GM19468 (cell line): ENCODE data around the gene RABEP1.
"Not testable (repeated sequence)": the region's sequence is repeated elsewhere in the genome, so short reads cannot be mapped to it uniquely, and the experiment has no call there.

Source experiments
- ATAC-seq: cut with Tn5 transposase; IDR thresholded peaks from one replicate; pipeline ENCODE4 v1.9.1; 2021; ENCODE audit warnings: mild to moderate bottlenecking, moderate library complexity, moderate number of reproducible peaks; ENCODE audit not compliant: unreplicated experiment; ENCODE audit errors: extremely low read depth

Gene RABEP1

GRCh38 chr17:5418858-5419355 is 136.8 kb downstream of the RABEP1 start:
- no peak for ATAC-seq

- ATAC-seq, result peak; percentile 53
These were observed 137.4 kb downstream of the RABEP1 start, which contains the start of gene NUP88 for GRCh38 chr17:5419356-5419958. NUP88 (minus strand) TSS chr17:5419662; CDS start chr17:5419650, 12 bp downstream.

GRCh38 chr17:5419959-5420653 is 138.0 kb downstream of the RABEP1 start, which contains the start of gene RPAIN:
RPAIN (plus strand) TSS chr17:5420182; CDS start chr17:5420211, 29 bp downstream.
- ATAC-seq, result peak; percentile 19

- ATAC-seq, result no peak
These were observed 140.4 kb downstream of the RABEP1 start for GRCh38 chr17:5422505-5422904.

GRCh38 chr17:5424909-5425308 is 142.8 kb downstream of the RABEP1 start:
- ATAC-seq, result no peak

GRCh38 chr17:5425826-5426225 is 143.7 kb downstream of the RABEP1 start:
- ATAC-seq, result no peak

GRCh38 chr17:5429191-5429887 is 147.3 kb downstream of the RABEP1 start:
- ATAC-seq, result no peak

- ATAC-seq, result no peak
These were observed 148.4 kb downstream of the RABEP1 start for GRCh38 chr17:5430413-5430999.

- ATAC-seq, result not testable (repeated sequence)
These were observed 149.2 kb downstream of the RABEP1 start for GRCh38 chr17:5431234-5431633.

- ATAC-seq, result no peak
These were observed 150.0 kb downstream of the RABEP1 start for GRCh38 chr17:5431949-5432556.

GRCh38 chr17:5434984-5435383 is 152.9 kb downstream of the RABEP1 start:
- no peak for ATAC-seq
